Glomerular endothelial cell (primary cell): Measurements from ENCODE around the gene KCNAB1. TPM values are rescaled to one million over a fixed set of nuclear protein-coding genes. Genes with fewer than 3 reads are reported as not detected.
"Not testable (repeated sequence)": the region's sequence is repeated elsewhere in the genome, so short reads cannot be mapped to it uniquely, and the experiment has no call there.

Experiments used
- DNase-seq: peaks from one replicate; pipeline ENCODE4 v3.0.0-alpha.2; 2011; ENCODE audit warnings: low read depth, low spot score; ENCODE audit errors: extremely low read depth
- total RNA-seq: library from RNA; depleted of rRNA; stranded (reverse); fragments of >200 nt; gene quantifications from 2 replicates; pipeline ENCODE4 v1.2.3, GENCODE V29; 2015

The KCNAB1 gene
- total RNA-seq, 1 donor from 2014 or later: 0.70 TPM

- no peak for DNase-seq
Observed at GRCh38 chr3:156216216-156216615, 95.8 kb downstream of the KCNAB1 start.

DNA sequence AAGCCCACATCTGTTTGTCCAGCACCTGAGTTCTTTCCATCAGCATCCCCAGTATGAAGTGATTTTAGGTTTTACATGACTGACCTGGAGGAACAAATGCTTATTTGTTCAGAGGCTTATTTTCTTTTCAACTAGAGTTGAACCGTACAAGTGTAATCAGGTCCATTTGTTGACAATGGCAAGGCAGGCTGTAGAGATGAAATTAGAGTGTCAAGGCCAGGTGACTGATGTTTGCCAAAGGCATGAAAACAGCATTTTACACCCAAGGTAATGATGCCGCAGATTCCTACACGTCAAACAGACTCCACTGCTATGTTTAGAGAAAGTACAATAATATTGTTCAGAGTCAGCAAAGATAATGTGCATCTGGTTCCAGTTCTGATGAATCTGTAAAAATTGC, 96.5 kb downstream of the KCNAB1 start:
- no peak for DNase-seq

- no peak for DNase-seq
Observed at GRCh38 chr3:156217674-156218352, 97.4 kb downstream of the KCNAB1 start.

DNA sequence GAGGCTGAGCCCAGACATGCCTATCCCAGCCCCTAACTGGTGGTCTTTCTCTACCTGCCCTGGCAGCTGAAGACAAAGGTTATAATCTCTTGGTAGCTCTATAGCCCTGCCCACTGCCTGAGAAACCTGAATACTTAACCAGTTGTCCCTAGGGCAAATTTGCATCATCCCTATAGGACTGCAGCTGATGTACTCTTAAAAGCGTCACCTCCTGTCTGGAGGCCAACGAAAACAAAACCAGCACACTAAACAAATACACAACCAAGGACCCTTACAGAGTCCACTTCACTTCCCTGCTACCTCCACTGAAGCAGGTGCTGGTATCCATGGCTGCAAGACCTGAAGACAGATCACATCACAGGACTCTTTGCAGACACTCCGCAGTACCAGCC, 98.0 kb downstream of the KCNAB1 start:
- no peak for DNase-seq

- DNase-seq: not testable (repeated sequence)
Observed at GRCh38 chr3:156222381-156222780, 102.0 kb downstream of the KCNAB1 start.

DNA sequence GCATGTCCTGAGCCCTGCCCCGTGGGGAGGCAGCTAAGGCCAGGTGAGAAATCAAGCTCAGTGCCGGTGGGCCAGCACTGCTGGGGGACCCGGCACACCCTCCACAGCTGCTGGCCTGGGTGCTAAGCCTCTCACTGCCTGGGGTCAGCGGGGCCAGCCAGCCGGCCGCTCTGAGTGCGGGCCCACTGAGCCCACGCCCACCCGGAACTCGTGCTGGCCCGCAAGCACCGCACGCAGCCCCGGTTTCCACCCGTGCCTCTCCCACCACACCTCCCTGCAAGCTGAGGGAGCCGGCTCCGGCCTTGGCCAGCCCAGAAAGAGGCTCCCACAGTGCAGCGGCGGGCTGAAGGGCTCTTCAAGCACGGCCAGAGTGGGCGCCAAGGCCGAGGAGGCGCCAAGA, 103.7 kb downstream of the KCNAB1 start:
- DNase-seq: not testable (repeated sequence)

- no peak for DNase-seq
Observed at GRCh38 chr3:156226676-156227420, 106.5 kb downstream of the KCNAB1 start.

DNA sequence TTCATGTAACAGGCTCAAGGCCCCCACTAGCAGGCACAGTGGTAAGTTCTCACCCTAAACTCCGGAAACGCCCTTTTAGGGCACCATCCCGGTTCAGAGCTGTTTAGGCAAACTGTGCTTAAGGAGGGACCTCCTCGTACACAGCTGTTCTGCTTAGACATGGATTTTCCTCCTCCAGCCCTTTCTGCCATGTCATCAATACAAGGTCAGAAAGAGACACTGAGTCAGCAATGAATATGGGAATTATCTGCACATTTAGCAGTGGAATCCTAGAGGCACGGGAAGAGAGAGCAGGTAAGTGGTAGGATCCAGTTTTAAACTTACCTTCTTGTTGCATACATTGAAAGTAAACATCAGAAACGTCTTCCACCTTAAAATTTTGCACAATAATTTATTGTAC, 107.3 kb downstream of the KCNAB1 start:
- no peak for DNase-seq

DNA sequence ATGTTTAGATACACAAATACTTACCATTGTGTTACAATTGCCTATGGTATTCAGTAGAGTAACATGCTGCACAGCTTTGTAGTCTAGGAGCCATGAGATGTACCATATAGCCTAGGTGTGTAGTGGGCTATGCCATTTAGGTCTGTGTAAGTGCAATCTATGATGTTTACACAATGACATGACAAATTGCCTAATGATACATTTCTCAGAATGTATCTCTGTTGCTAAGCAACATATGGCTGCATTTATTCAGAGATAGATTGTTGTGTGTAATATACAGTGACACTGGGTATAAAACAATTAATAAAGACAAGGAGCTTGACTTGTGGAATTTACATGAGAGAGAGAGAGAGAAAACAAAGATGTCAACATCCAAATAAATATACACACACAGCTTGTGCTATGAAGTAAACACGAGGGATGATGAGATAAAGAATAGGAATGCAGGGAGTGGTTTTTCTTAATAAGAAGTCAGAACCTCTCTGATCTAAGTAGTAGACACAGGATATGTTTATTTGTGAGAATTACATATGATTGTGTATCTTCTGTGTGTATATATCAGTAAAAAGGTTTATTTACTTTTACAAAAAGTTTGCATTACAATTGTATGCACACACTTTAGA, 110.0 kb downstream of the KCNAB1 start:
- DNase-seq: no peak

- DNase-seq: not testable (repeated sequence)
Observed at GRCh38 chr3:156231221-156231620, 110.8 kb downstream of the KCNAB1 start.

GRCh38 chr3:156233876-156234275, 113.5 kb downstream of the KCNAB1 start:
- no peak for DNase-seq

DNA sequence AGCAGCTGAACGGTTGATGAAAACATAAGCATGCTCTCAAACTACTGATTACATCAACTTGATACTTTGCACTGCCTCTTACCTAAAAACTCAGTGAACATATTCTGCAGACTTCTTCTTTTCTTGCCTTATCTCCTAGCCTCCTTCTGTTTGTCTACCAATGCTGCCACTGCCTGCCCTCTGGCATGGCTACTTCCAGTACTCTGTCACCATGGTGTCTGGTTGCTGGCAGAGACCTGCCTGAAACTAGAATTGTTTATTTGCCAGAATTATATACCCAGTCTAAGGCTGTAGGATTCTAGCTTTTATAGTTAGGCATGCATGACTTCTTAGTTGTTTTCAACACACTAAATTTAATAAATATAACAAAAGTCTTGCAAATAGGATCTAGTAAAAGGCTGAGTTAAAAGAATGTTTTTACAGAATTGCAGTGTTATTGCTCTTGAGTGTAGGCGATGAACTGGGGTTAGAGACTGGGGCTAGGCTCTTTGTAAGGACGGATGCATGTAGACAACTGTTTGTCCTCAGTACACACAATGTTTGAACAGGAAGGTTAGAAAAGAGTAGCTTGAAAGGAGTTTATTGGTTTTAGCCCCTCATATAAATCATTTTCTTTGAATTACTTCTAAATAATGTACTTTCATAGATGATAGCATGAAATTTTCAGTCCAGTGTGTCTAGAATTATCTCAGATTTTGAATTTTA, 116.3 kb downstream of the KCNAB1 start:
- DNase-seq: no peak

DNA sequence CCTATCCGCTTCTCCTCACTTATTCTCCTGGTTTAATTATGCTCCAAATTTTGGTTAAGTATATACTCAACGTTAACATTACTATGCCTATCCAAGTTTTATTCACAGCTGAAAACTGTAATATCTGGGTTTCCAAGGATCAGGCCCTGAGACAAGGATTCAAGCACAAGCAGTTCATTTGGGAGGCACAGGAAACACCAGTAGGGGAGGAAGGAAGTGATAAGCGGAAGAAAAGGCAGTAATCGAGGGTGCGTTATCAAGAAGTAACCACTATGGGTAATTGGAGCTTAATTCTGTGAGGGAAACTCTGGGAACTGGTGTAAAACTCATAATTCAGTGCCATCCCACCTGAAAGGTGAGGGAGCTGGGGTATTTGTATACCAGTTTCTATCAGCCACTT, 120.3 kb downstream of the KCNAB1 start:
- DNase-seq: peak; percentile 31

DNA sequence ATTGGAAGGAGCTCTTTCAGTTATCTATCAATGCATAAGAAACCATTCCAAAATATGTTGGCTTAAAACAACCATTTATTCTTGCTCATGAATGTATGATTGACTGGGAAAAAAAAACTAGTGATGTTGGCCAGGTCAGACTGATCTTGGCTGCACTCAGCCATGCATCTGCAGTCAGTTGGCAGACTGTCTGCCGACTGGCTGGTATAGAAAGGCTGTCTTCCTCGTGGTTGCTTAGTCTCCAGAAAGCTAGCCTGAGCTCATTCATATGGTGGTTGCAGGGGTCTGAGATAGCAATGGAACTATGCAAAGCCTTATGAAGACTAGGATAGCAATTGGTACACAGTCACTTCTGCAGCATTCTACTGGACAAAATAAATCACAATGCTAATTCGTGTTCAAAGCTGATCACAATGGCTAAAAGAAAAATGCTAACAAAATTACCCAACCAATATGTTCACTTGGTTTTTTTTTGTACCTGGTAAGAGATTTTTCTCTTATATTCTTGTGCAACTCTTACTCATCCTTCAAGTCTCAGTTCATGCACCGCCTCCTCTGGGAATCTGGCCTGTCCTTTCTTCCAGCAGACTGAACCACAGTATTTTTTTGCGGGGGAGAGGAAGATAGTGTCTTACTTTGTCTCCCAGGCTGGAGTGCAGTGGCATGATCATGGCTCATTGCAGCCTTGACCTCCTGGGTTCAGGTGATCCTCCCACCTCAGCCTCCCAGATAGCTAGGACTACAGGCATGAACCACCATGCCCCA, 126.8 kb downstream of the KCNAB1 start:
- no peak for DNase-seq

DNA sequence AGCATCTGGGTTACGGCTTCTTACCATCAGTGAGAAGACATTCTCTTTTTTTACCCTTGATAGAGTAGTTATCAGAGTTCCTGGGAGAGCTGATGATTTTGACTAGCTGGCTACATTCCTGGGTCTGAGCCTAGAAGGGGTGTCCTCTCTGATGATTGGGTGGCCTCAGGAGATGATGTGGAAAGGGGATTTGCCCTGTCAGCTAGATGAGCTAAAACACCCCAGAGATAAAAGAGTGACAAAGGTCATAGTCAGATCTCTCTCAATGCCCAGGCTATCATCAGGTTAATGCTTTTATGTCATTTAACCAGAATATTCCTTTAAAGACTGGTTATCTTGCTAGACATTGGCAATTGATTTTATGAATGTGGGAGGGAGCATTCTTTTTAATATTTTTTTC, 130.2 kb downstream of the KCNAB1 start:
- no peak for DNase-seq

DNA sequence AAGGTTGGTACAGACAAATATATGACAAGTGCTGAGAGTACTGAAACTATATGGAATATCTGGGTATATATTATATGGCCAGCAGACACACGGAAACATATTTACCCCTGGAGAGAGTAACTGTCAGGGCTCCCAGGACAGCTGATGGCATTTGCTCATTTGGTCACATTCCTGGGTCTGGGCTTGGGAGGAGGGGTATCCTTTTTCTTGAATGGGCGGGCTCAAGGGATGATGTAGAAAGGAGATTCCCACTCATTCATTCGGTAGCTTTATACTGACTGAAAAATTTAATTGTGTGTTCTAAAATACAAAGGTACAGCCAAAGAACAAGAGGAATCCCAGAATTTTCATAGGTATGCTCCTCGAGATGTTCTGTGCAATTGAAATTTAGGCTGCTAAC, 131.0 kb downstream of the KCNAB1 start:
- no peak for DNase-seq

- no peak for DNase-seq
Observed at GRCh38 chr3:156252656-156253055, 132.3 kb downstream of the KCNAB1 start.

DNA sequence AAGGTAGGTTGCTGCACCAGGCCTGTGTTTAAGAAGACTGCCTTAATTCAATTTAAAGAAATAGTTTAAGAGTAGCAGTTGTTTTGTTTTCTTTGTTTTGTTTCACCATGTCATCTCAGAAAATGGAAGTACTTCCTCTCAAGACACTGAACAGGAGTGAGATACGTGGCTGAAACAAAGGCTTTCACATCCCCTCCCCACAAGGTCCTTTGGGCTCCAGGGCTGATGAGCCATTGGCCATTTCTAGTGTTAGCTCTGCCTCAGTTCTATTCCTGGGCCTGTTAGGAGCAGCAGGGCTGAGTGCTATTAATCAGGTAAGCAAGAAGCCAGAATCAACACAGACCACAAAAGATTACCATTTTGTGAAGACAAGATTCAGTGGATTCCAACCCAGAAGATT, 132.8 kb downstream of the KCNAB1 start:
- DNase-seq: no peak

- DNase-seq: no peak
Observed at GRCh38 chr3:156256256-156256655, 135.9 kb downstream of the KCNAB1 start.

- DNase-seq: no peak
Observed at GRCh38 chr3:156256945-156257344, 136.6 kb downstream of the KCNAB1 start.

DNA sequence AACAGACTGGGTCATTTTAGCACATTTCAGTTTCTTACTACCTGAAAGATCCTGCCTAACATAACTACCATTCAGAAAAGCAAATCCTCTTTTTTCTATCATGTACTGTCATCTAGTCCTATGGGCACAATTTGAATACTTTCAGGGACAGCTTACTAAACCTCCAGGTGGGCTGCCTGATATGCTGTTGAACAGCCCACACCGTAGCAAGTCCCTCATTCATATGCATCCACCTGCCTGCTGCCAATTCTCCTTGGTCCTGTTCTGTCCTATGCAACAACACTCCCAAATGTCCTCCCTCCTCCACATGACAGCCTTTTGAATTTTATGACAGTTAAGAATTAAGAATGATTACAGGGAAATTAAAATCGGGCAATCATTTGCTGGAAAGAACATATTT, 137.9 kb downstream of the KCNAB1 start:
- DNase-seq: no peak
